Body of pancreas (tissue), 4 donors: Measurements from ENCODE around the gene IQCF6.

ENCODE experiments used
- CTCF ChIP-seq, 7 experiments: fragments of 450-650 bp in 4 of 7; fragments of 200-600 bp in 3 of 7; sonication (generic) in 3 of 7; IDR thresholded peaks; one replicate each; pipeline ENCODE4 v1.5.1; 2016 to 2019; ENCODE audit warnings: antibody characterized with exemption in 7 of 7
- POLR2A ChIP-seq, 3 donors: fragments of 450-650 bp; IDR thresholded peaks; one replicate each; pipeline ENCODE4 v1.6.1; 2016; ENCODE audit warnings: antibody characterized with exemption in 3 of 3, mild to moderate bottlenecking in 2 of 3

- TF ChIP-seq CTCF (IDR thresholded peaks at IDR 0.05), result no peak
- TF ChIP-seq POLR2A (IDR thresholded peaks at IDR 0.05), result no peak
These were observed 17.8 kb upstream of the IQCF6 start for GRCh38 chr3:51796854-51797253.
